CD4-positive, alpha-beta T cell treated with Interleukin-6 at 100 ng/mL for 8 hours (primary cell): ENCODE data around the gene TCHP.
"Not testable (repeated sequence)": the region's sequence is repeated elsewhere in the genome, so short reads cannot be mapped to it uniquely, and the experiment has no call there.

ENCODE experiments used
- DNase-seq: peaks from one replicate; pipeline ENCODE4 v3.0.0-alpha.2; 2020; ENCODE audit warnings: mixed read lengths, low spot score

Gene TCHP

GRCh38 chr12:109910254-109910968, 10.3 kb downstream of the TCHP start:
- no peak for DNase-seq

- no peak for DNase-seq
Observed at GRCh38 chr12:109910969-109911348, 10.9 kb downstream of the TCHP start.

GRCh38 chr12:109912855-109913321, 12.8 kb downstream of the TCHP start:
- no peak for DNase-seq

- DNase-seq: no peak
Observed at GRCh38 chr12:109914461-109914860, 14.4 kb downstream of the TCHP start.

- DNase-seq: no peak
Observed at GRCh38 chr12:109915171-109916040, 15.3 kb downstream of the TCHP start.

GRCh38 chr12:109916045-109916444, 16.0 kb downstream of the TCHP start:
- no peak for DNase-seq

GRCh38 chr12:109919456-109919855, 19.4 kb downstream of the TCHP start:
- DNase-seq: no peak

- no peak for DNase-seq
Observed at GRCh38 chr12:109920261-109920780, 20.2 kb downstream of the TCHP start.

- no peak for DNase-seq
Observed at GRCh38 chr12:109921982-109922381, 21.9 kb downstream of the TCHP start.

GRCh38 chr12:109923038-109923437, 23.0 kb downstream of the TCHP start:
- DNase-seq: no peak

GRCh38 chr12:109923481-109924245, 23.6 kb downstream of the TCHP start:
- DNase-seq: no peak

- no peak for DNase-seq
Observed at GRCh38 chr12:109925185-109925840, 25.2 kb downstream of the TCHP start.

- no peak for DNase-seq
Observed at GRCh38 chr12:109926016-109926415, 25.9 kb downstream of the TCHP start.

GRCh38 chr12:109926488-109927210, 26.6 kb downstream of the TCHP start:
- DNase-seq: no peak

GRCh38 chr12:109927622-109928021, 27.5 kb downstream of the TCHP start:
- peak; percentile 24 for DNase-seq

- no peak for DNase-seq
Observed at GRCh38 chr12:109928058-109928656, 28.1 kb downstream of the TCHP start.

GRCh38 chr12:109929326-109929725, 29.3 kb downstream of the TCHP start:
- DNase-seq: not testable (repeated sequence)

GRCh38 chr12:109930028-109930800, 30.1 kb downstream of the TCHP start:
- DNase-seq: no peak

GRCh38 chr12:109931143-109931542, 31.1 kb downstream of the TCHP start:
- DNase-seq: no peak
